HG03097 (cell line): ENCODE data around the gene CTDSP2.
"Not testable (repeated sequence)": the region's sequence is repeated elsewhere in the genome, so short reads cannot be mapped to it uniquely, and the experiment has no call there.

Experiments
- ATAC-seq: cut with Tn5 transposase; IDR thresholded peaks from one replicate; pipeline ENCODE4 v1.9.1; 2021; ENCODE audit not compliant: unreplicated experiment, low FRiP score

Gene CTDSP2

GRCh38 chr12:57783861-57784260, 62.7 kb downstream of the CTDSP2 start:
- ATAC-seq, result no peak

GRCh38 chr12:57783466-57783801, 63.1 kb downstream of the CTDSP2 start:
- ATAC-seq, result no peak

GRCh38 chr12:57782608-57783465, 63.7 kb downstream of the CTDSP2 start, which contains the start of gene TSFM:
TSFM (plus strand) TSS chr12:57782787; CDS start chr12:57782802, 15 bp downstream.
- ATAC-seq, result peak; percentile 77

- peak; percentile 1 for ATAC-seq
Observed at GRCh38 chr12:57782243-57782607, 64.3 kb downstream of the CTDSP2 start.

GRCh38 chr12:57781801-57782200, 64.7 kb downstream of the CTDSP2 start:
- ATAC-seq, result no peak

- no peak for ATAC-seq
Observed at GRCh38 chr12:57781244-57781643, 65.3 kb downstream of the CTDSP2 start.

- no peak for ATAC-seq
Observed at GRCh38 chr12:57780284-57780897, 66.1 kb downstream of the CTDSP2 start.

GRCh38 chr12:57779736-57780135, 66.8 kb downstream of the CTDSP2 start:
- no peak for ATAC-seq

- ATAC-seq, result no peak
Observed at GRCh38 chr12:57777911-57778310, 68.6 kb downstream of the CTDSP2 start.

GRCh38 chr12:57777367-57777766, 69.2 kb downstream of the CTDSP2 start:
- ATAC-seq, result no peak

- ATAC-seq, result no peak
Observed at GRCh38 chr12:57776247-57776587, 70.3 kb downstream of the CTDSP2 start.

GRCh38 chr12:57775563-57776246, 70.8 kb downstream of the CTDSP2 start:
- ATAC-seq, result no peak

- ATAC-seq, result no peak
Observed at GRCh38 chr12:57775044-57775443, 71.5 kb downstream of the CTDSP2 start.

GRCh38 chr12:57774634-57775033, 71.9 kb downstream of the CTDSP2 start:
- ATAC-seq, result not testable (repeated sequence)

GRCh38 chr12:57772429-57773322, 73.9 kb downstream of the CTDSP2 start, which contains the start of gene EEF1AKMT3:
EEF1AKMT3 (plus strand) TSS chr12:57772614; CDS start chr12:57772725, 111 bp downstream.
- ATAC-seq, result peak; percentile 10

GRCh38 chr12:57771873-57772428, 74.6 kb downstream of the CTDSP2 start, which contains the start of gene METTL1:
METTL1 (minus strand) TSS chr12:57772105; CDS start chr12:57772083, 22 bp downstream.
- peak; percentile 74 for ATAC-seq

- peak; percentile 48 for ATAC-seq
Observed at GRCh38 chr12:57771236-57771872, 75.2 kb downstream of the CTDSP2 start.

GRCh38 chr12:57770734-57771133, 75.8 kb downstream of the CTDSP2 start:
- ATAC-seq, result no peak
